MCF 10A (cell line): ENCODE data around the gene FAM222A. TPM values are rescaled to one million over a fixed set of nuclear protein-coding genes. Genes with fewer than 3 reads are reported as not detected.

Experiments
- BruUV-seq: library from RNA; stranded (reverse); fragments of 400-500 nt; replicated peaks from 2 replicates; lab custom pipeline; 2021; lab: Mats Ljungman, UMichigan
- CTCF ChIA-PET: fragments of 300-600 bp; sonication (Branson Sonifier 250); formaldehyde crosslinking; extraction: SDS; loops from one replicate; lab custom pipeline; 2021; ENCODE audit warnings: antibody characterized with exemption, inconsistent platforms; lab: Yijun Ruan, JAX
- POLR2A ChIA-PET: fragments of 300-600, 350-650 bp; sonication (Branson Sonifier 250); formaldehyde crosslinking; extraction: SDS; loops from one replicate; lab custom pipeline; 2020; ENCODE audit warnings: antibody characterized with exemption, inconsistent platforms; lab: Yijun Ruan, JAX
- DNase-seq: peaks from one replicate; pipeline ENCODE4 v3.0.0-alpha.2; 2018; ENCODE audit not compliant: unreplicated experiment
- H3K27ac Mint-ChIP-seq: one replicate; pipeline ENCODE4 v1.8.0; 2022; ENCODE audit warnings: mild to moderate bottlenecking, low read depth, mixed read lengths; ENCODE audit not compliant: unreplicated experiment
- H3K27me3 Mint-ChIP-seq: one replicate; pipeline ENCODE4 v1.8.0; 2022; ENCODE audit warnings: mixed read lengths; ENCODE audit not compliant: insufficient read depth, unreplicated experiment
- H3K36me3 Mint-ChIP-seq: one replicate; pipeline ENCODE4 v1.8.0; 2022; ENCODE audit warnings: mild to moderate bottlenecking, moderate library complexity, mixed read lengths; ENCODE audit not compliant: insufficient read depth, unreplicated experiment
- H3K4me1 Mint-ChIP-seq: one replicate; pipeline ENCODE4 v1.8.0; 2022; ENCODE audit warnings: mixed read lengths; ENCODE audit not compliant: insufficient read depth, unreplicated experiment
- H3K4me3 Mint-ChIP-seq: one replicate; pipeline ENCODE4 v1.8.0; 2022; ENCODE audit warnings: mild to moderate bottlenecking, moderate library complexity, mixed read lengths; ENCODE audit not compliant: unreplicated experiment
- H3K9me3 Mint-ChIP-seq: one replicate; pipeline ENCODE4 v1.8.0; 2022; ENCODE audit warnings: mixed read lengths; ENCODE audit not compliant: unreplicated experiment
- CTCF ChIP-seq: fragments of 200-600 bp; IDR thresholded peaks from one replicate; pipeline ENCODE4 v1.8.0; 2022; ENCODE audit warnings: antibody characterized with exemption, mild to moderate bottlenecking; ENCODE audit not compliant: unreplicated experiment
- intact Hi-C: fragments of 100-400 bp; cut with micrococcal nuclease; formaldehyde crosslinking; loops from 2 replicates; pipeline ENCODE4 v1.14.1; 2022
- total RNA-seq: library from RNA; stranded (reverse); gene quantifications from 2 replicates; pipeline ENCODE4 v1.2.3, GENCODE V29; 2022

Gene FAM222A
- total RNA-seq, 1 experiment from 2014 or later: 0.19 TPM

GRCh38 chr12:109726106-109726497 is 12.5 kb downstream of the FAM222A start:
- Mint-ChIP-seq H3K9me3 (no peaks in the 10 kb centered on the region), H3K27ac (no peak overlapping the region), H3K4me1 (no peaks in the 10 kb centered on the region), H3K36me3 (no peaks in the 10 kb centered on the region), H3K4me3 (no peak overlapping the region), H3K27me3 (no peaks in the 10 kb centered on the region)
- BruUV-seq: no TSS peak
- intact Hi-C loops: no loop called here
- POLR2A ChIA-PET: no interaction called here
- CTCF ChIA-PET: interaction anchor here (1.0 kb wide), 1 partner anchor 49 kb away, joined by 3 read pairs; no protein-coding TSS in a partner anchor
- DNase-seq: no peak
- TF ChIP-seq CTCF: no peak

- H3K27me3 Mint-ChIP-seq: no peaks in the 10 kb centered on the region
- H3K4me1 Mint-ChIP-seq: no peaks in the 10 kb centered on the region
- H3K36me3 Mint-ChIP-seq: no peaks in the 10 kb centered on the region
- no peaks in the 10 kb centered on the region for H3K9me3 Mint-ChIP-seq
- H3K4me3 Mint-ChIP-seq: no peak overlapping the region
- H3K27ac Mint-ChIP-seq: no peak overlapping the region
- POLR2A ChIA-PET: no interaction called here
- TF ChIP-seq CTCF: no peak
- CTCF ChIA-PET: interaction anchor here (0.6 to 1.0 kb wide), 3 partner anchors 11 to 129 kb away, joined by 3 to 5 read pairs (median 3); no protein-coding TSS in a partner anchor
- DNase-seq: no peak
- intact Hi-C loops: no loop called here
- BruUV-seq: no TSS peak
These were observed 12.9 kb downstream of the FAM222A start for GRCh38 chr12:109726511-109727038.

DNA sequence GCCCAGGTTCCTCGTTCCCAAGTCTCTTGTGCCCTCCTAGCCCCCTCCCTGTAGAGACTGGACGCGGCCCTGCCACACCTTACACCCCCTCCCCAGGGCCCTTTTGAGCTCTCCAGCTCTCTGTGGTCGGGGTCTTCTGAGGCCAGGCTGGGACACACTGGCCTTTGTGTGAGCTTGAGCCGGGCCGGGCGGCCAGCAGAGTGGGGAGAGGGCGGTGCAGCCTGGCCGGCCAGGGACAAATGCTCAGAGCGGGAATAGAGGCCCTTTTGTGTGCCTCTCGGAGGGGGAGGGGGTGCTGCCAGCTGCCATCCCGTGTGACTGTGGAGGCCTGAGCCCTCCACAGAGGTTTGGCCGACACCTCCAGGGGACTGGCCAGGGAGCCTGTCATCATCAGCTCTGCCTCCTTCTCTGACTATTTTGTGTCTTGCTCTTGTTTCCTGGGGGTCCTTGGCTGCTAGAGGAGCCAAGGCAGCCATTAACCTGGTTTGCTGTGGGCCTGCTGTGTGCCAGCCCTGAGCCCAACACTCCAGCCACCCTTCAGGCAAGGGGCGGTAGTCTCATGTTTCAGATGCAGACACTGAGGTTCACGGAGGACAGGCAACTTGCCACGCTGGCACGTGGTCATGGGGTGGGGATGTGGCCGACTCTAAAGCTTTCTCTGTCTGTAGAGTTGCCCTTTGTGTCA is 13.6 kb downstream of the FAM222A start:
- no peaks in the 10 kb centered on the region for H3K27me3 Mint-ChIP-seq
- BruUV-seq: no TSS peak
- CTCF ChIA-PET: interaction anchor here (0.6 to 1.0 kb wide), 4 partner anchors 11 to 129 kb away, joined by 3 to 5 read pairs (median 3); no protein-coding TSS in a partner anchor

More for the DNA sequence above, 13.6 kb downstream of the FAM222A start:
- no peak for TF ChIP-seq CTCF
- POLR2A ChIA-PET: interaction anchor here (0.6 kb wide), 1 partner anchor 486 kb away, joined by 4 read pairs; no protein-coding TSS in a partner anchor
- Mint-ChIP-seq H3K9me3 (no peaks in the 10 kb centered on the region), H3K27ac (no peak overlapping the region), H3K36me3 (no peaks in the 10 kb centered on the region), H3K4me1 (no peaks in the 10 kb centered on the region), H3K4me3 (no peak overlapping the region)
- intact Hi-C loops: no loop called here
- DNase-seq: no peak
